IPS-18c (cell line): ENCODE data around the gene C12orf60.
A peak's percentile ranks its signal among the peaks of the same experiment; 100 is the strongest.

Experiments used
- H3K4me3 ChIP-seq: 2 replicates; pipeline ENCODE4 v1.7.0; 2013; ENCODE audit warnings: low read depth, mild to moderate bottlenecking, low read length, moderate library complexity; ENCODE audit not compliant: insufficient read depth
- H3K9me3 ChIP-seq: one replicate; pipeline ENCODE4 v1.6.1; 2013; ENCODE audit warnings: mild to moderate bottlenecking, low read length, moderate library complexity; ENCODE audit not compliant: control insufficient read depth, insufficient read depth

C12orf60 gene

GRCh38 chr12:14774074-14774905 lies 29.2 kb upstream of the C12orf60 start:
- peaks cover 2% of the 10 kb centered on the region for H3K9me3 ChIP-seq
- H3K4me3 ChIP-seq = peak overlapping the region; percentile 91

GRCh38 chr12:14774906-14775635 lies 28.4 kb upstream of the C12orf60 start:
- peak overlapping the region; percentile 91 for H3K4me3 ChIP-seq
- H3K9me3 ChIP-seq = peaks cover under 1% of the 10 kb centered on the region

- Histone ChIP-seq H3K4me3 (peak overlapping the region; percentile 91; the same call in 1 of the 2 replicates), H3K9me3 (no peaks in the 10 kb centered on the region)
Observed at GRCh38 chr12:14775636-14775980, 27.9 kb upstream of the C12orf60 start.

GRCh38 chr12:14776236-14776961 lies 27.1 kb upstream of the C12orf60 start:
- no peak overlapping the region for H3K4me3 ChIP-seq
- no peaks in the 10 kb centered on the region for H3K9me3 ChIP-seq

GRCh38 chr12:14777271-14777670 lies 26.2 kb upstream of the C12orf60 start:
- no peak overlapping the region for H3K4me3 ChIP-seq
- no peaks in the 10 kb centered on the region for H3K9me3 ChIP-seq

GRCh38 chr12:14779834-14780233 lies 23.6 kb upstream of the C12orf60 start:
- Histone ChIP-seq H3K9me3 (no peaks in the 10 kb centered on the region), H3K4me3 (no peak overlapping the region)

GRCh38 chr12:14780859-14781258 lies 22.6 kb upstream of the C12orf60 start:
- H3K9me3 ChIP-seq = no peaks in the 10 kb centered on the region

GRCh38 chr12:14781563-14781962 lies 21.9 kb upstream of the C12orf60 start:
- no peak overlapping the region for H3K4me3 ChIP-seq
- H3K9me3 ChIP-seq = no peaks in the 10 kb centered on the region

More at GRCh38 chr12:14780859-14781258, 22.6 kb upstream of the C12orf60 start:
- H3K4me3 ChIP-seq = no peak overlapping the region

GRCh38 chr12:14782756-14783155 lies 20.7 kb upstream of the C12orf60 start:
- Histone ChIP-seq H3K9me3 (no peaks in the 10 kb centered on the region), H3K4me3 (no peak overlapping the region)

GRCh38 chr12:14784471-14784870 lies 19.0 kb upstream of the C12orf60 start:
- no peaks in the 10 kb centered on the region for H3K9me3 ChIP-seq
- no peak overlapping the region for H3K4me3 ChIP-seq

- H3K4me3 ChIP-seq = no peak overlapping the region
- no peaks in the 10 kb centered on the region for H3K9me3 ChIP-seq
Observed at GRCh38 chr12:14785568-14785967, 17.9 kb upstream of the C12orf60 start.

GRCh38 chr12:14795028-14795448 lies 8.4 kb upstream of the C12orf60 start:
- Histone ChIP-seq H3K9me3 (no peaks in the 10 kb centered on the region), H3K4me3 (no peak overlapping the region)

- no peaks in the 10 kb centered on the region for H3K9me3 ChIP-seq
- H3K4me3 ChIP-seq = peak overlapping the region; percentile 75
Observed at GRCh38 chr12:14802247-14802646, 1.2 kb upstream of the C12orf60 start.

- H3K4me3 ChIP-seq = peak overlapping the region; percentile 75
- no peaks in the 10 kb centered on the region for H3K9me3 ChIP-seq
Observed at GRCh38 chr12:14802721-14803010, 804 bp upstream of the C12orf60 start.

- Histone ChIP-seq H3K4me3 (peak overlapping the region; percentile 52), H3K9me3 (no peaks in the 10 kb centered on the region)
Observed at GRCh38 chr12:14803830-14804160, 325 bp downstream of the C12orf60 start.

- Histone ChIP-seq H3K4me3 (no peak overlapping the region), H3K9me3 (no peaks in the 10 kb centered on the region)
Observed at GRCh38 chr12:14810167-14810952, 6.9 kb downstream of the C12orf60 start.

GRCh38 chr12:14810953-14811483 lies 7.5 kb downstream of the C12orf60 start:
- H3K4me3 ChIP-seq = no peak overlapping the region
- H3K9me3 ChIP-seq = no peaks in the 10 kb centered on the region
